Mesothelial cell of epicardium (in vitro differentiated cells): Measurements from ENCODE around the gene ANG. TPM values are rescaled to one million over a fixed set of nuclear protein-coding genes. Genes with fewer than 3 reads are reported as not detected.
"Not testable (repeated sequence)": the region's sequence is repeated elsewhere in the genome, so short reads cannot be mapped to it uniquely, and the experiment has no call there.

ENCODE experiments used
- DNase-seq, 2 experiments: peaks; one replicate each; pipeline ENCODE4 v3.0.0; 2021; ENCODE audit warnings: low spot score in 2 of 2; ENCODE audit not compliant: unreplicated experiment in 2 of 2
- H3K27ac Mint-ChIP-seq: 2 replicates; pipeline ENCODE4 v1.8.0; 2021; ENCODE audit warnings: mixed read lengths
- H3K27me3 Mint-ChIP-seq: 2 replicates; pipeline ENCODE4 v1.8.0; 2021; ENCODE audit warnings: low read depth, mixed read lengths
- H3K36me3 Mint-ChIP-seq: 2 replicates; pipeline ENCODE4 v1.8.0; 2021; ENCODE audit warnings: mixed read lengths
- H3K4me1 Mint-ChIP-seq: 2 replicates; pipeline ENCODE4 v1.8.0; 2021; ENCODE audit warnings: mixed read lengths
- H3K4me3 Mint-ChIP-seq: 2 replicates; pipeline ENCODE4 v1.8.0; 2021; ENCODE audit warnings: mild to moderate bottlenecking, moderate library complexity, mixed read lengths
- H3K9me3 Mint-ChIP-seq: 2 replicates; pipeline ENCODE4 v1.8.0; 2021; ENCODE audit warnings: mixed read lengths
- CTCF ChIP-seq: fragments of 200-600 bp; sonication (generic); IDR thresholded peaks from one replicate; pipeline ENCODE4 v1.5.0; 2021; ENCODE audit warnings: antibody characterized with exemption; ENCODE audit not compliant: unreplicated experiment
- total RNA-seq: library from RNA; stranded (reverse); gene quantifications from 3 replicates; pipeline ENCODE4 v1.2.1, GENCODE V29; 2021

ANG gene
- total RNA-seq, 1 donor from 2014 or later: 5.4 TPM

- no peak for TF ChIP-seq CTCF
- H3K9me3 Mint-ChIP-seq: no peaks in the 10 kb centered on the region
- no peak overlapping the region for H3K27ac Mint-ChIP-seq
- H3K4me3 Mint-ChIP-seq: no peak overlapping the region
- no peaks in the 10 kb centered on the region for H3K36me3 Mint-ChIP-seq
- peaks cover 1% of the 10 kb centered on the region for H3K27me3 Mint-ChIP-seq
- no peak for DNase-seq
- peaks cover 7% of the 10 kb centered on the region for H3K4me1 Mint-ChIP-seq
These were observed 43.9 kb downstream of the ANG start for GRCh38 chr14:20732477-20732876.

- no peaks in the 10 kb centered on the region for H3K9me3 Mint-ChIP-seq
- H3K4me3 Mint-ChIP-seq: no peak overlapping the region
- no peak for DNase-seq
- H3K27ac Mint-ChIP-seq: peak overlapping the region; percentile 37
- H3K4me1 Mint-ChIP-seq: peaks cover 7% of the 10 kb centered on the region
- H3K27me3 Mint-ChIP-seq: no peaks in the 10 kb centered on the region
- no peaks in the 10 kb centered on the region for H3K36me3 Mint-ChIP-seq
- TF ChIP-seq CTCF: no peak
These were observed 44.5 kb downstream of the ANG start for GRCh38 chr14:20732979-20733635.

GRCh38 chr14:20733684-20734429, 45.3 kb downstream of the ANG start:
- Mint-ChIP-seq H3K36me3 (no peaks in the 10 kb centered on the region), H3K4me3 (no peak overlapping the region)
- DNase-seq: no peak

GRCh38 chr14:20734430-20734806, 45.9 kb downstream of the ANG start:
- no peak for TF ChIP-seq CTCF

More at GRCh38 chr14:20733684-20734429, 45.3 kb downstream of the ANG start:
- Mint-ChIP-seq H3K27ac (peak overlapping the region; percentile 37), H3K9me3 (no peaks in the 10 kb centered on the region), H3K4me1 (peaks cover 7% of the 10 kb centered on the region), H3K27me3 (no peaks in the 10 kb centered on the region)
- no peak for TF ChIP-seq CTCF

GRCh38 chr14:20738292-20738691, 49.7 kb downstream of the ANG start:
- DNase-seq, H3K9me3 Mint-ChIP-seq, H3K27me3 Mint-ChIP-seq, H3K27ac Mint-ChIP-seq, H3K4me3 Mint-ChIP-seq, H3K36me3 Mint-ChIP-seq, H3K4me1 Mint-ChIP-seq: not testable (repeated sequence)

More at GRCh38 chr14:20734430-20734806, 45.9 kb downstream of the ANG start:
- Mint-ChIP-seq H3K4me3 (no peak overlapping the region), H3K36me3 (no peaks in the 10 kb centered on the region), H3K9me3 (no peaks in the 10 kb centered on the region), H3K27ac (peak overlapping the region; percentile 79), H3K27me3 (no peaks in the 10 kb centered on the region), H3K4me1 (peaks cover 7% of the 10 kb centered on the region)
- DNase-seq: no peak

GRCh38 chr14:20742132-20742531, 53.6 kb downstream of the ANG start:
- Mint-ChIP-seq H3K4me3 (no peak overlapping the region), H3K4me1 (no peaks in the 10 kb centered on the region), H3K36me3 (no peaks in the 10 kb centered on the region), H3K27ac (no peak overlapping the region), H3K27me3 (no peaks in the 10 kb centered on the region), H3K9me3 (no peaks in the 10 kb centered on the region)
- no peak for TF ChIP-seq CTCF
- no peak for DNase-seq
